Ascending aorta (tissue), 2 donors: ENCODE data around the gene FHOD1. TPM values are rescaled to one million over a fixed set of nuclear protein-coding genes. Genes with fewer than 3 reads are reported as not detected.

Experiments
- DNase-seq, 2 donors: peaks; one replicate each; pipeline ENCODE4 v3.0.0-alpha.2; 2019; ENCODE audit warnings: low spot score in 2 of 2
- H3K27ac ChIP-seq, 2 donors: fragments of 200-600 bp; sonication (generic); one replicate each; pipeline ENCODE4 v1.5.1; 2016 to 2017; ENCODE audit warnings: mild to moderate bottlenecking in 1 of 2
- H3K27me3 ChIP-seq: fragments of 200-600 bp; sonication (generic); one replicate; pipeline ENCODE4 v1.5.1; 2017
- H3K36me3 ChIP-seq, 2 donors: fragments of 200-600 bp; sonication (generic); one replicate each; pipeline ENCODE4 v1.5.1; 2016
- H3K4me1 ChIP-seq, 2 donors: fragments of 200-600 bp; sonication (generic); one replicate each; pipeline ENCODE4 v1.5.1; 2016 to 2017; ENCODE audit warnings: mild to moderate bottlenecking in 1 of 2
- H3K4me3 ChIP-seq, 2 donors: fragments of 200-600 bp; sonication (generic); one replicate each; pipeline ENCODE4 v1.5.1; 2016 to 2017; ENCODE audit warnings: mild to moderate bottlenecking in 1 of 2
- H3K9me3 ChIP-seq, 2 donors: fragments of 200-600 bp; sonication (generic); one replicate each; pipeline ENCODE4 v1.5.1; 2016
- intact Hi-C: fragments of 100-400 bp; cut with DNase I; formaldehyde crosslinking; loops from one replicate; pipeline ENCODE4 v1.15.1; 2023
- total RNA-seq: library from RNA; depleted of rRNA; stranded (reverse); fragments of >200 nt; gene quantifications from one replicate; pipeline ENCODE4 v1.1.0, GENCODE V29; 2016
- TF ChIP-seq, protein P1 (sequence below), 3 experiments: fragments of 200-600 bp in 2 of 3; fragments of 450-650 bp in 1 of 3; sonication (generic) in 2 of 3; IDR thresholded peaks; one replicate each; pipeline ENCODE4 v1.5.1; 2016 to 2019; ENCODE audit warnings: antibody characterized with exemption in 3 of 3, mild to moderate bottlenecking in 1 of 3, moderate library complexity in 1 of 3

Gene FHOD1
- total RNA-seq, 1 donor from 2014 or later = 20.2 TPM

DNA sequence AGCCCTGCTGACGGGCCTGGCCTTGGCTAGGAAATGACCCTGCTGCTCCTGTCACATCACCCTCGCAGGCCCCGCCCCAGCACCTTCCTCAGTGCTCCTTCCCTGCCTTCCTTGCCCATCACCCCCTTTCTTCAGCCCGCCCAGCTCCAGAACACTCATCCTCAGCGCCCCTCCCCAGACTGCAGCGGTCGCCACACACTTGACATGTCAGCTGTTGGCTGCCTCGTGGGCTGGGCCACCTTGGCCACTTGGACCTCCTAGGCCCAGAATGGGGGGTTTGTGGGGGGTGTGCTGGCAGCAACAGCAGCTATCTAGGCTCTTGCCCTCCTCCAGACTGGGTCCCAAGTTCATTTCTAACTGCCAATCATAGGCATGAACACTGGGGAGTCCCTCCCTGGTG lies 37.7 kb downstream of the FHOD1 start:
- H3K27me3 ChIP-seq = no peaks in the 10 kb centered on the region
- no peak for DNase-seq
- TF ChIP-seq, protein P1, sequence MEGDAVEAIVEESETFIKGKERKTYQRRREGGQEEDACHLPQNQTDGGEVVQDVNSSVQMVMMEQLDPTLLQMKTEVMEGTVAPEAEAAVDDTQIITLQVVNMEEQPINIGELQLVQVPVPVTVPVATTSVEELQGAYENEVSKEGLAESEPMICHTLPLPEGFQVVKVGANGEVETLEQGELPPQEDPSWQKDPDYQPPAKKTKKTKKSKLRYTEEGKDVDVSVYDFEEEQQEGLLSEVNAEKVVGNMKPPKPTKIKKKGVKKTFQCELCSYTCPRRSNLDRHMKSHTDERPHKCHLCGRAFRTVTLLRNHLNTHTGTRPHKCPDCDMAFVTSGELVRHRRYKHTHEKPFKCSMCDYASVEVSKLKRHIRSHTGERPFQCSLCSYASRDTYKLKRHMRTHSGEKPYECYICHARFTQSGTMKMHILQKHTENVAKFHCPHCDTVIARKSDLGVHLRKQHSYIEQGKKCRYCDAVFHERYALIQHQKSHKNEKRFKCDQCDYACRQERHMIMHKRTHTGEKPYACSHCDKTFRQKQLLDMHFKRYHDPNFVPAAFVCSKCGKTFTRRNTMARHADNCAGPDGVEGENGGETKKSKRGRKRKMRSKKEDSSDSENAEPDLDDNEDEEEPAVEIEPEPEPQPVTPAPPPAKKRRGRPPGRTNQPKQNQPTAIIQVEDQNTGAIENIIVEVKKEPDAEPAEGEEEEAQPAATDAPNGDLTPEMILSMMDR (IDR thresholded peaks at IDR 0.05) = no peak
- H3K4me1 ChIP-seq = no peaks in the 10 kb centered on the region
- H3K36me3 ChIP-seq = peaks cover 0 to 17% of the 10 kb centered on the region in 2 donors
- no peak overlapping the region for H3K4me3 ChIP-seq
- intact Hi-C loops = no loop called here
- no peak overlapping the region for H3K27ac ChIP-seq
- H3K9me3 ChIP-seq = no peaks in the 10 kb centered on the region

DNA sequence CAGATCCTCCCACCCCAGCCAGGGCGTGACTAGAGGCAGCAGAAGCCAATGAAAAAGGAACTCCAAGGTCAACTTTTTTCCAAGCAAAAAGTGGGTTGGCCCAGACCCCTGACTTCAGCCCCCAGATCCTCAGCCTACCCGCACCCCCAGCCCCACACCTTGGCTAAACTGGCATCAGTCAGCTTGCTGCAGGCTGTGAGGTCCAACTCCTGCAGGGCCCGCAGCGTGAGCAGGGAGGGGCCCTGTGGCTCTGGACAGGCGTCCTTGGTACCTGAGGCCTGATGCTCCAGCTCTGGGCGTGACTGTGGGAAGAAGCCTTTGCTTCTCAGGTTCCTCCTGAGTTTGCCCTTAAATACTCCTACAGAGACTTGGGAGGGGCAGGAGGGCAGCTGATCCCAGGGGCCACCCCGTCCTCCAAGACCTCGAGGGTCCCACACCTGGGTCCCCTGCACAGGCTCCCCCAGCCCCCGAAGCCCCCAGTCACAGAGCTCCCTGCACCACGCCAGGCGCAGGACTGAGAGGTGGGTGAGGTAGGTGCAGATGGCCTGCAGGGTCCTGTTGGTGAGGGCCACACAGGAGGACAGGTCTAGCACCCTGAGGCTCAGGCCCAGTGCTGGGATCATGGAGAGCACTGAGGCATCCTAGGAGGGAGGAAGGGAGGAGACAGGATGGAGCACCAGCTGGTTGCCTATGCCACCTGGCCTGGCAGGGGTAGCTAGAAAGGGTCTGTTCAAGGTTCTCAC lies 39.0 kb downstream of the FHOD1 start:
- Histone ChIP-seq H3K27me3 (no peaks in the 10 kb centered on the region), H3K4me1 (no peaks in the 10 kb centered on the region), H3K27ac (no peak overlapping the region), H3K4me3 (no peak overlapping the region), H3K9me3 (no peaks in the 10 kb centered on the region), H3K36me3 (peaks cover 0 to 26% of the 10 kb centered on the region in 2 donors)
- intact Hi-C loops = no loop called here
- TF ChIP-seq, protein P1 (IDR thresholded peaks at IDR 0.05) = no peak
- DNase-seq = no peak

DNA sequence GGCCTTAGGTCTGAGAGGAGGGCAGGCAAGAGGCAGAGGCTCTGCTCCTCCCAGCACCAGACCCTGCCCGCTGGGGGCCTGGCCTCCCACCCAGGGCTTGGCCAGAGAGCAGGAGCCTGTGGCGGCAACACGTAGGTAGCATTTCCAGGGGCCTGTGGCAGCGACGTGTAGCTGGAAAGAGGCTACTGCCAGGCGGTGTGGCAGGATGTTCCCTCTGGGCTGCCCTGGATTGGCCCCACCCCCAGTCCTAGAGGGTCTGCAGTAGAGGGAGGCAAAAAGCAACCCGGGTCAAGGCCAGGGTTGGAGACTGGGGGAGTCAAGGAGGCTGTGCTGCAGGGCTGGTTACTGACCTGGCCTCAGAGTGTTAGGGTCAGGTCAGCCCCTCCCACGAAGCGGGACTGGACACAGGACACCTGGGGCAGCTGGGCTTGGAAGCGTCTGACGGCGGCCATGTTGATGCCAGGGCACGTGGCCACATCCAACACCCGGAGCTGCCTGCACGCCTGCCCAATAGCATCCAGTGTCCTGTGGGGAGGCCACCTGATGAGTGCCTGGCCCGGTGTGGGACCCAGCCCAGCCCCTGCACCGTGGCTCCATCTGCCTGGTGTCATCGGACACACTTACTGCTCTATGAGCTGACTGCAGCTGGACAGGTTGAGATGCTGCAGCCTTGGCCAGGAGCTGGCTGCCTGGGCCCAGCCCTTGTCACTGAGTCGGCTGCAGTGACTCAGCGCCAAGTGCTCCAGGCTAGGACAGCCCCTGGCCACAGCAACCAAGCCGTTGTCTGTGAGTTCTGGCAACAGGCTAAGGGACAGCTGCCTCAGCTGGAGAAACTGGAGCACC lies 39.8 kb downstream of the FHOD1 start:
- intact Hi-C loops = no loop called here
- Histone ChIP-seq H3K27ac (no peak overlapping the region), H3K4me1 (no peaks in the 10 kb centered on the region), H3K36me3 (peaks cover 8 to 35% of the 10 kb centered on the region in 2 donors), H3K9me3 (no peaks in the 10 kb centered on the region), H3K4me3 (no peak overlapping the region), H3K27me3 (no peaks in the 10 kb centered on the region)
- DNase-seq = no peak
- TF ChIP-seq, protein P1 (IDR thresholded peaks at IDR 0.05) = no peak

DNA sequence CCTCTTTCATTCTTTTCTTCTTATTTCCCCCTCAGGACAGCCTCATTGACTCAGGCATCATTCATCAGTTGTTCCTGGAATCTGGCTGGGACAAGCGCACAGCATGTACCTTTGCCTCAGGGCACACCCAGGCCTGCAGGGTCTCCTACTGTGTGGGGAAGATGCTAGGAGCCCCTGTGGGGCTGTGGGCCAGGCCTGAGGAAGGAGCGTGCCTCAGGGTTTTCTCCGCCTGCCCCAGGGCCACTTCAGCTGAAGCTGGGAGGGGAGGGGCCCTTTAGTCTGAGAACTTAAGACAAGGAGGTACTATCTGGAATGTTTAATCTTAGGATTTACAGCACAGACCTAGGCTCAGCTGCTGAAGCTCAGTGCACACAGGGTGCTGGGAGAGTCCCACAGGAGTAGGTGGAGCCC lies 40.4 kb downstream of the FHOD1 start:
- H3K27me3 ChIP-seq = no peaks in the 10 kb centered on the region
- H3K9me3 ChIP-seq = no peaks in the 10 kb centered on the region
- intact Hi-C loops = no loop called here
- DNase-seq = no peak
- no peak overlapping the region for H3K4me3 ChIP-seq
- H3K27ac ChIP-seq = no peak overlapping the region
- H3K36me3 ChIP-seq = peaks cover 14 to 40% of the 10 kb centered on the region in 2 donors
- TF ChIP-seq, protein P1 (IDR thresholded peaks at IDR 0.05) = no peak
- no peaks in the 10 kb centered on the region for H3K4me1 ChIP-seq

DNA sequence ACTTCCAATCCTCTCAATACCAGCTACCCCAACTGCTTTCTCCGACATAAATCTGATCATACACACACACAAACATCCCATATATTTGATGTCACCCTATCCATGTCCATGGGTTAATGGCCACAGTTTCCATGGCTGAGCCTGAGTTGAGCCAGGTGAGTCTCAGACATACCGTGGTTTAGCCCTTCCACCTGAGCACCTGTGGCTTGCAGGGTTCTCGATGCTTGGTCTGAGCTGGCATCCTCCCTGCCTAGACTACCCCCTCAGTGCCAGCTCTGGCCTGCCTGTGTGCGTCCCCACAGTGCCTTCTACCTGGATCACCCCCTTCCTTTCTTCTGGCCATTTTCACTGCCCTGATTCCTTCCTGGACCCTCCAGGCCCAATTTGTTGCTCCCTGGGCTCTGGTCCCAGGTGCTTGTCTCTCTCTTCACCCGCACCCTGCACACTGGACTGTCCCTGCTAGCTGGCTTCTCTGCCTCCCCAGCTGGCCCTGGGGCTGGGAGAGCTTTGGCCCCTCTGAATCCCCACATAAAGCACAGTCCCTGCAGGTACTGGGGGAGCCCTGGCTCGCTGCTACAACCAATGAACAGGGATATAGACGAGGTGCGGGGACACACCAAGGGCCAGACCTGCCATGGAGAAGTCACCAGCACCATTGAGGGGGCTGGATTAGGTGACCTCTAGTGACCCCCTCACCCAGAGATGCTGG lies 41.0 kb downstream of the FHOD1 start:
- TF ChIP-seq, protein P1 (IDR thresholded peaks at IDR 0.05) = no peak
- H3K27me3 ChIP-seq = no peaks in the 10 kb centered on the region
- H3K27ac ChIP-seq = no peak overlapping the region
- intact Hi-C loops = no loop called here
- no peaks in the 10 kb centered on the region for H3K4me1 ChIP-seq
- no peaks in the 10 kb centered on the region for H3K9me3 ChIP-seq
- peaks cover 18 to 46% of the 10 kb centered on the region in 2 donors for H3K36me3 ChIP-seq
- DNase-seq = no peak
- no peak overlapping the region for H3K4me3 ChIP-seq
